ENCODE measurements around the gene SRGAP1.

SRGAP1 gene

GRCh38 chr12:63978519-63978918 is 134.0 kb downstream of the SRGAP1 start:
- no peak for TF ChIP-seq CTCF (IDR thresholded peaks at IDR 0.05; ENCODE audit: insufficient read depth, missing control alignments)
- DNase-seq (ENCODE audit: insufficient read length, low spot score) (no peak), FAIRE-seq (no peak)

- TF ChIP-seq CTCF (IDR thresholded peaks at IDR 0.05; ENCODE audit: insufficient read depth, missing control alignments), result no peak
- no peak for FAIRE-seq
- no peak for DNase-seq (ENCODE audit: insufficient read length, low spot score)
Observed at GRCh38 chr12:63980211-63980610, 135.7 kb downstream of the SRGAP1 start.

- FAIRE-seq (no peak), DNase-seq (ENCODE audit: insufficient read length, low spot score) (no peak)
- no peak for TF ChIP-seq CTCF (IDR thresholded peaks at IDR 0.05; ENCODE audit: insufficient read depth, missing control alignments)
Observed at GRCh38 chr12:63981343-63981742, 136.8 kb downstream of the SRGAP1 start.

GRCh38 chr12:63982604-63983295 is 138.2 kb downstream of the SRGAP1 start:
- FAIRE-seq, result no peak
- no peak for TF ChIP-seq CTCF (IDR thresholded peaks at IDR 0.05; ENCODE audit: insufficient read depth, missing control alignments)

GRCh38 chr12:63985456-63985855 is 141.0 kb downstream of the SRGAP1 start:
- no peak for TF ChIP-seq CTCF (IDR thresholded peaks at IDR 0.05; ENCODE audit: insufficient read depth, missing control alignments)
- no peak for FAIRE-seq
- DNase-seq (ENCODE audit: insufficient read length, low spot score), result no peak

More at GRCh38 chr12:63982604-63983295, 138.2 kb downstream of the SRGAP1 start:
- no peak for DNase-seq (ENCODE audit: insufficient read length, low spot score)

GRCh38 chr12:63985945-63986344 is 141.4 kb downstream of the SRGAP1 start:
- no peak for DNase-seq (ENCODE audit: insufficient read length, low spot score)
- no peak for FAIRE-seq
- no peak for TF ChIP-seq CTCF (IDR thresholded peaks at IDR 0.05; ENCODE audit: insufficient read depth, missing control alignments)

- DNase-seq (ENCODE audit: insufficient read length, low spot score), result no peak
- TF ChIP-seq CTCF (IDR thresholded peaks at IDR 0.05; ENCODE audit: insufficient read depth, missing control alignments), result no peak
- FAIRE-seq, result no peak
Observed at GRCh38 chr12:63989301-63989845, 144.9 kb downstream of the SRGAP1 start.

Measured in D721Med (cell line).